Thyroid gland (tissue), 4 donors: ENCODE measurements around the gene USP34. TPM values are rescaled to one million over a fixed set of nuclear protein-coding genes. Genes with fewer than 3 reads are reported as not detected.
A peak's percentile ranks its signal among the peaks of the same experiment; 100 is the strongest.
"Not testable (repeated sequence)": the region's sequence is repeated elsewhere in the genome, so short reads cannot be mapped to it uniquely, and the experiment has no call there.

Source experiments
- DNase-seq, 2 donors: peaks; one replicate each; pipeline ENCODE4 v3.0.0-alpha.2; 2019
- H3K27ac ChIP-seq, 3 donors: fragments of 200-600 bp; sonication (generic); 1 replicate in 2 of 3; 2 replicates in 1 of 3; pipeline ENCODE4 v1.5.1; 2016 to 2019; ENCODE audit warnings: mild to moderate bottlenecking in 1 of 3, moderate library complexity in 1 of 3
- H3K27me3 ChIP-seq: fragments of 200-600 bp; sonication (generic); one replicate; pipeline ENCODE4 v1.5.1; 2019
- H3K36me3 ChIP-seq, 2 donors: fragments of 200-600 bp; sonication (generic); one replicate each; pipeline ENCODE4 v1.5.1; 2016 to 2019
- H3K4me1 ChIP-seq, 2 donors: fragments of 200-600 bp; sonication (generic); one replicate each; pipeline ENCODE4 v1.5.1; 2017 to 2019
- H3K4me3 ChIP-seq, 3 donors: fragments of 200-600 bp; sonication (generic); replicated peaks in 1 of 3; 1 replicate in 2 of 3; 2 replicates in 1 of 3; pipeline ENCODE4 v1.5.1; 2016; ENCODE audit warnings: mild to moderate bottlenecking in 1 of 3
- H3K9me3 ChIP-seq: fragments of 200-600 bp; sonication (generic); one replicate; pipeline ENCODE4 v1.5.1; 2017
- POLR2A ChIP-seq, 2 donors: fragments of 450-650 bp; IDR thresholded peaks; one replicate each; pipeline ENCODE4 v1.6.1; 2017; ENCODE audit warnings: antibody characterized with exemption in 2 of 2, mild to moderate bottlenecking in 2 of 2, moderate library complexity in 1 of 2
- WGBS, 2 donors: methylation state at CpG; one replicate each; pipeline ENCODE4 v1.1.5; 2017; 5-methylcytosine and 5-hydroxymethylcytosine counted together
- intact Hi-C: fragments of 100-400 bp; cut with DNase I; formaldehyde crosslinking; loops from one replicate; pipeline ENCODE4 v1.15.1; 2023
- total RNA-seq, 4 donors: library from RNA; depleted of rRNA; stranded (reverse); fragments of >200 nt; gene quantifications; one replicate each; pipeline ENCODE4 v1.2.3, GENCODE V29; 2016
- TF ChIP-seq, protein P1 (sequence below), 6 experiments: fragments of 200-600 bp in 3 of 6; fragments of 450-650 bp in 3 of 6; sonication (generic) in 3 of 6; IDR thresholded peaks; one replicate each; pipeline ENCODE4 v1.5.1; 2016 to 2019; ENCODE audit warnings: antibody characterized with exemption in 6 of 6, mild to moderate bottlenecking in 2 of 6, inconsistent platforms in 1 of 6, moderate library complexity in 1 of 6

Gene USP34
- total RNA-seq, 4 donors from 2014 or later, result 171 to 271 (median 231) TPM

DNA sequence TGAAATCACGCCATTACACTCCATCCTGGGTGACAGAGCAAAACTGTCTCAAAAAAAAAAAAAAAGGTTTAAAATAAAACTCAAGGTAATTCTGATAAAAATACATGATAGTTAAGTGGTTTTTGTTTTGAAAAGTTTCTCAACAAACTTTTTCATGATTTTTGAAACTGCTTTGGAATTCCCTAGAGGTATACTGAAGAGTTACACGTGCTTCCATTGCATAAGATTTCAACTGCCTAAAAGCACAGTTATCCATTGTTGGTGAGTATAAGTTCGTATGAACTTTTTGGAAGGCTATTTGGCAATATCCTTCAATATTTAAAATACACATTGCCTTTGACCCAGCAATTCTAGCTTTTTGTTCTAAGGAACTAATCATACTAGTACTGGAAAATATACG is 74.9 kb downstream of the USP34 start:
- TF ChIP-seq POLR2A (IDR thresholded peaks at IDR 0.05), result no peak
- TF ChIP-seq, protein P1, sequence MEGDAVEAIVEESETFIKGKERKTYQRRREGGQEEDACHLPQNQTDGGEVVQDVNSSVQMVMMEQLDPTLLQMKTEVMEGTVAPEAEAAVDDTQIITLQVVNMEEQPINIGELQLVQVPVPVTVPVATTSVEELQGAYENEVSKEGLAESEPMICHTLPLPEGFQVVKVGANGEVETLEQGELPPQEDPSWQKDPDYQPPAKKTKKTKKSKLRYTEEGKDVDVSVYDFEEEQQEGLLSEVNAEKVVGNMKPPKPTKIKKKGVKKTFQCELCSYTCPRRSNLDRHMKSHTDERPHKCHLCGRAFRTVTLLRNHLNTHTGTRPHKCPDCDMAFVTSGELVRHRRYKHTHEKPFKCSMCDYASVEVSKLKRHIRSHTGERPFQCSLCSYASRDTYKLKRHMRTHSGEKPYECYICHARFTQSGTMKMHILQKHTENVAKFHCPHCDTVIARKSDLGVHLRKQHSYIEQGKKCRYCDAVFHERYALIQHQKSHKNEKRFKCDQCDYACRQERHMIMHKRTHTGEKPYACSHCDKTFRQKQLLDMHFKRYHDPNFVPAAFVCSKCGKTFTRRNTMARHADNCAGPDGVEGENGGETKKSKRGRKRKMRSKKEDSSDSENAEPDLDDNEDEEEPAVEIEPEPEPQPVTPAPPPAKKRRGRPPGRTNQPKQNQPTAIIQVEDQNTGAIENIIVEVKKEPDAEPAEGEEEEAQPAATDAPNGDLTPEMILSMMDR (IDR thresholded peaks at IDR 0.05), result peak in 1 of 6 experiments; percentile 5
- H3K27me3 ChIP-seq, result no peaks in the 10 kb centered on the region
- H3K9me3 ChIP-seq, result no peaks in the 10 kb centered on the region
- H3K4me3 ChIP-seq, result no peak overlapping the region
- no peak overlapping the region for H3K27ac ChIP-seq
- H3K36me3 ChIP-seq, result peaks cover 3 to 11% of the 10 kb centered on the region in 2 donors
- no peak for DNase-seq
- 91 to 95% methylated on average over 4 of the region's 4 CpGs for WGBS, 2 donors
- intact Hi-C loops, result no loop called here
- H3K4me1 ChIP-seq, result no peaks in the 10 kb centered on the region

DNA sequence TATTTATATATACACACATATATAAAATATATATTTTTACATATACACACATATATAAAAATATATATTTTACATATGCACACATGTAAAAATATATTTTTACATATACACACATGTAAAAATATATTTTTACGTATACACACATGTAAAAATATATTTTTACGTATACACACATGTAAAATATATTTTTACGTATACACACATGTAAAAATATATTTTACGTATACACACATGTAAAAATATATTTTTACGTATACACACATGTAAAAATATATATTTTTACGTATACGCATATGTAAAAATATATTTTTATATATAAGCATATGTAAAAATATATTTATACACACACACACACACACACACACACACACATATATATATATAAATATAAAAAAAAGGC is 83.3 kb downstream of the USP34 start:
- H3K9me3 ChIP-seq, H3K27me3 ChIP-seq, H3K4me3 ChIP-seq, DNase-seq, H3K4me1 ChIP-seq, H3K36me3 ChIP-seq, intact Hi-C loops, H3K27ac ChIP-seq: not testable (repeated sequence)
- WGBS, 2 donors, result 96 to 97% methylated on average over 7 of the region's 7 CpGs

DNA sequence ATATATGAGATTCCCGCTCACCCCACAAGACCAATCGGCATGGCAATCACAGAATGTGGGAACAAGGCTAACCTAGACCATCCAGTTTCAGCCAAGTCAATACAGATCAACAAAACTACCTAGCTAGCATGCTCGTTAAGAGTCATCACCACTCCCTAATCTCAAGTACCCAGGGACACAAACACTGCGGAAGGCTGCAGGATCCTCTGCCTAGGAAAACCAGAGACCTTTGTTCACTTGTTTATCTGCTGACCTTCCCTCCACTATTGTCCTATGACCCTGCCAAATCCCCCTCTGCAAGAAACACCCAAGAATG is 90.0 kb downstream of the USP34 start:
- H3K27ac ChIP-seq, DNase-seq, H3K9me3 ChIP-seq, H3K4me1 ChIP-seq, intact Hi-C loops, H3K4me3 ChIP-seq, H3K27me3 ChIP-seq: not testable (repeated sequence)
- WGBS, 2 donors, result 89 to 90% methylated on average over 4 of the region's 4 CpGs
- peaks cover 9 to 12% of the 10 kb centered on the region in 2 donors for H3K36me3 ChIP-seq

DNA sequence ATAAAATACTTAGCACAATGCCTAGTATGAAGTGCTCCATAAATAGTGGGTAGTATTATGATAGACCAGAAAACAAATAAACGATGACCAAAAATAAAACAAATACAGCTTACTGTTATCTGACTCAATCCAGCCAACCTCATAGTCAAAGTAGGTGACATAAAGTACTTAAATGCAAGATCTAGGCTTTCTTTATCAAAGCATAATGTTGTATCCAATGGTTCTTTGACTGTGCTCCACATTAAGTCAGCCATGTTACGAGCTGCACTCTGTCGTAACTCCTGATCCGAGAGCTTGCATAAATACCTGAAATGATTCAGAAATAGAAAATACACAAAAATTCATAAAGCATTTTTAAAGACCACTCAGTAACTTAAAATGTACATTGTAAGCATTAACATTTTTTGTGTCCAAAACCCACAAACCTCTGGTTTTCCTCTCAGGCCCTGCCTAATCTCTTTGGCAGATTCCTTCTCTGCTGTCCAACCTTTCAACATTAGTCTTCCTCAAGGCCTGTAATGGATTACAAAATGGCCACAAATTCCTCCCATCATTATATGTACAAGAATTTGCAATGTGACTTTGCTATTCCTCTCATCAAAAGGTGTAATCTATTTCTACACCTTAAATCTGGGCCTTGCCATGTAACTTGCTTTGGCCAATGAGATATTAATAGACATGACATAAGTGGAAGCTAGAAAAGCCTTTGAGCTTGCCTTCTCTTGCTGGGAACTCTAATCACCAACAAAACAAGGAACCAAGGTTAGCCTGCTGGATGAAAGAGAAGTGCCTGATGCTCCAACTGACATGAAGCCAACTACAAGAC is 90.6 kb downstream of the USP34 start:
- no peak for TF ChIP-seq POLR2A (IDR thresholded peaks at IDR 0.05)
- TF ChIP-seq, protein P1 (IDR thresholded peaks at IDR 0.05), result no peak
- intact Hi-C loops, result no loop called here

DNA sequence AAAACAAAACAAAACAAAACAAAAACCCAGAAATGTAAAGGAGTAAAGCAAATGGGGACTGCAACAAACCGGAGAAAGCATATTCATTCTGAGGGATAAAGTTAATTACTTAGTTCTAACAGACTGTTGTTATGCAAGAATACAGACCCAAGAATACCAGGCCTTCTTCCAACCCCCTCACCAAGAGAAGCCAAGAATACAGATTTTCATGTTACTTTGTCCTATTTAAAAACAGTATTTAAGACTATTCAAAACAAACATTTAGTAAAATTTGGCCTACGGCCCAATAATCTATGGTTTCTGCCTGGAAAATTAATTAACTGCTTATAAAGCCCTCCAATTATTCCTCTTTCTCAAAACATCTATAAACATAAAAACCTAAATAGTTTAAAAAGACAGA is 91.4 kb downstream of the USP34 start:
- DNase-seq, result no peak
- no peaks in the 10 kb centered on the region for H3K9me3 ChIP-seq
- H3K4me1 ChIP-seq, result no peaks in the 10 kb centered on the region
- no peak overlapping the region for H3K4me3 ChIP-seq
- intact Hi-C loops, result no loop called here
- no peak for TF ChIP-seq POLR2A (IDR thresholded peaks at IDR 0.05)
- TF ChIP-seq, protein P1 (IDR thresholded peaks at IDR 0.05), result no peak
- H3K36me3 ChIP-seq, result peaks cover 9 to 13% of the 10 kb centered on the region in 2 donors
- 86 to 87% methylated on average over 2 of the region's 2 CpGs for WGBS, 2 donors
- no peak overlapping the region for H3K27ac ChIP-seq
- no peaks in the 10 kb centered on the region for H3K27me3 ChIP-seq

More for the DNA sequence above, 90.6 kb downstream of the USP34 start:
- Histone ChIP-seq H3K9me3 (no peaks in the 10 kb centered on the region), H3K4me1 (no peaks in the 10 kb centered on the region), H3K36me3 (peaks cover 9 to 12% of the 10 kb centered on the region in 2 donors), H3K4me3 (no peak overlapping the region), H3K27me3 (no peaks in the 10 kb centered on the region), H3K27ac (no peak overlapping the region)
- DNase-seq, result no peak
- WGBS, 2 donors, result 95 to 98% methylated on average over 4 of the region's 4 CpGs

DNA sequence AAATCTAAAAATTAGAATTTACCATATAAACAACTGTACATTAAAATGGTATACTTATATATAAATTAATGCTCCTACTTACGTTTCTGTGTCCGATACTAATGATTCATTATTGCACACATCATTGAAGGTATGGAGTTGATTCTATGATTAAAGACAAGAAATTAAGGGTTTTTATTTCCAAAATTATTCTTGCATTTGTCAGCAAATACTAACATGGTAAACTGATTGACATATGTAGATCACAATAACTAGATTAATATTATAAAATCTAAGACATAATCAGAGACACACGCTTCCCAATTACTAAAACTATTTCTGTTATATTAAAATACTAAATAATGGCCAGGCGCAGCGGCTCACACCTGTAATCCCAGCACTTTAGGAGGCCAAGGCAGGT is 92.6 kb downstream of the USP34 start:
- no peaks in the 10 kb centered on the region for H3K27me3 ChIP-seq
- H3K4me1 ChIP-seq, result no peaks in the 10 kb centered on the region
- H3K9me3 ChIP-seq, result no peaks in the 10 kb centered on the region
- DNase-seq, result no peak
- H3K27ac ChIP-seq, result no peak overlapping the region
- WGBS, 2 donors, result 96 to 98% methylated on average over 5 of the region's 5 CpGs
- H3K36me3 ChIP-seq, result peaks cover 9 to 21% of the 10 kb centered on the region in 2 donors
- intact Hi-C loops, result no loop called here
- no peak for TF ChIP-seq POLR2A (IDR thresholded peaks at IDR 0.05)
- TF ChIP-seq, protein P1 (IDR thresholded peaks at IDR 0.05), result no peak
- no peak overlapping the region for H3K4me3 ChIP-seq
